GM23338 (cell line): Measurements from ENCODE around the gene BRI3BP. TPM values are rescaled to one million over a fixed set of nuclear protein-coding genes. Genes with fewer than 3 reads are reported as not detected.

Source experiments
- ATAC-seq: fragments of 200-7000 bp; cut with Tn5 transposase; 3 replicates; pipeline ENCODE4 v1.9.1; 2020
- DNase-seq: peaks from one replicate; pipeline ENCODE4 v3.0.0-alpha.2; 2015; ENCODE audit warnings: low spot score
- H2AFZ ChIP-seq: fragments of 200-600 bp; sonication (generic); 2 replicates; pipeline ENCODE4 v1.8.0; 2016; ENCODE audit warnings: antibody characterized with exemption, mild to moderate bottlenecking, moderate library complexity
- H3F3A ChIP-seq: fragments of 200-600 bp; sonication (generic); replicated peaks from 2 replicates; pipeline ENCODE4 v1.8.0; 2017; ENCODE audit warnings: antibody characterized with exemption, mixed run types, low read depth
- H3K27ac ChIP-seq: fragments of 200-600 bp; sonication (generic); 2 replicates; pipeline ENCODE4 v1.6.1; 2016; ENCODE audit warnings: low read depth
- H3K27me3 ChIP-seq: fragments of 200-600 bp; sonication (generic); 2 replicates; pipeline ENCODE4 v1.8.0; 2016; ENCODE audit warnings: mild to moderate bottlenecking, mixed run types, moderate library complexity; ENCODE audit not compliant: insufficient read depth
- H3K36me3 ChIP-seq: fragments of 200-600 bp; sonication (generic); 2 replicates; pipeline ENCODE4 v1.8.0; 2016; ENCODE audit warnings: mild to moderate bottlenecking; ENCODE audit not compliant: insufficient read depth
- H3K4me1 ChIP-seq: fragments of 200-600 bp; sonication (generic); 2 replicates; pipeline ENCODE4 v1.8.0; 2016; ENCODE audit warnings: mild to moderate bottlenecking, moderate library complexity; ENCODE audit not compliant: insufficient read depth
- H3K4me2 ChIP-seq: fragments of 200-600 bp; sonication (generic); 2 replicates; pipeline ENCODE4 v1.7.1; 2017; ENCODE audit warnings: mixed run types
- H3K4me3 ChIP-seq: fragments of 200-600 bp; sonication (generic); 2 replicates; pipeline ENCODE4 v1.6.1; 2016; ENCODE audit warnings: mixed run types
- H3K79me2 ChIP-seq: fragments of 200-600 bp; sonication (generic); replicated peaks from 2 replicates; pipeline ENCODE4 v1.8.0; 2017; ENCODE audit warnings: mild to moderate bottlenecking; ENCODE audit not compliant: insufficient read depth
- H3K9me2 ChIP-seq: fragments of 200-600 bp; sonication (generic); 2 replicates; pipeline ENCODE4 v1.8.0; 2017; ENCODE audit not compliant: insufficient read depth
- H4K20me1 ChIP-seq: fragments of 200-600 bp; sonication (generic); replicated peaks from 2 replicates; pipeline ENCODE4 v1.8.0; 2017; ENCODE audit warnings: mild to moderate bottlenecking; ENCODE audit not compliant: insufficient read depth
- H3K27ac Mint-ChIP-seq: 2 replicates; pipeline ENCODE4 v1.8.0; 2020; ENCODE audit warnings: inconsistent platforms, mild to moderate bottlenecking, moderate library complexity, mixed read lengths
- H3K27me3 Mint-ChIP-seq: 3 replicates; pipeline ENCODE4 v1.8.0; 2022; ENCODE audit warnings: low read depth, mild to moderate bottlenecking, moderate library complexity, mixed read lengths, inconsistent platforms; ENCODE audit not compliant: insufficient read depth, poor library complexity
- H3K36me3 Mint-ChIP-seq: 3 replicates; pipeline ENCODE4 v1.8.0; 2021; ENCODE audit warnings: low read depth, mild to moderate bottlenecking, inconsistent platforms, moderate library complexity, mixed read lengths
- H3K4me1 Mint-ChIP-seq: 3 replicates; pipeline ENCODE4 v1.8.0; 2020; ENCODE audit warnings: mild to moderate bottlenecking, inconsistent platforms, mixed read lengths
- H3K4me3 Mint-ChIP-seq: 3 replicates; pipeline ENCODE4 v1.8.0; 2021; ENCODE audit warnings: moderate library complexity, mild to moderate bottlenecking, inconsistent platforms, mixed read lengths
- H3K9me3 Mint-ChIP-seq: 3 replicates; pipeline ENCODE4 v1.8.0; 2020; ENCODE audit warnings: moderate library complexity, mild to moderate bottlenecking, inconsistent platforms, mixed read lengths
- EZH2 ChIP-seq: fragments of 200-600 bp; sonication (generic); IDR thresholded peaks from one replicate; pipeline ENCODE4 v1.8.0; 2017; ENCODE audit warnings: antibody characterized with exemption, mild to moderate bottlenecking, low read depth; ENCODE audit not compliant: unreplicated experiment
- EZH2phosphoT487 ChIP-seq: fragments of 200-600 bp; sonication (generic); IDR thresholded peaks from one replicate; pipeline ENCODE4 v1.8.1; 2018; ENCODE audit warnings: antibody characterized with exemption; ENCODE audit not compliant: unreplicated experiment
- JUNB ChIP-seq: IDR thresholded peaks from one replicate; pipeline ENCODE4 v1.6.1; 2016; ENCODE audit warnings: antibody characterized with exemption; ENCODE audit not compliant: unreplicated experiment
- POLR2AphosphoS5 ChIP-seq: IDR thresholded peaks from 2 replicates; pipeline ENCODE4 v1.6.1; 2016; ENCODE audit warnings: antibody characterized with exemption, low read depth
- ZNF331 ChIP-seq: fragments of 250-450 bp; sonication (Bioruptor Pico); IDR thresholded peaks from 2 replicates; pipeline ENCODE4 v1.5.0; 2020; ENCODE audit warnings: low read depth, mild to moderate bottlenecking, moderate library complexity
- polyA plus RNA-seq: library from polyadenylated mRNA; unstranded; fragments of >200 nt; fragmentation: Nextera tagmentation; extraction: Ambion mirVana; gene quantifications from 2 replicates; pipeline ENCODE4 v1.2.1, GENCODE V29; 2016
- total RNA-seq: library from RNA; depleted of rRNA; stranded (reverse); fragments of >200 nt; shearing (Covaris generic); gene quantifications from 2 replicates; pipeline ENCODE4 v1.2.3, GENCODE V29; 2014
- TF ChIP-seq, protein P1 (sequence below): fragments of 250-450 bp; sonication (Bioruptor Pico); IDR thresholded peaks from 2 replicates; pipeline ENCODE4 v1.5.0; 2020; ENCODE audit warnings: mild to moderate bottlenecking, moderate library complexity
- TF ChIP-seq, protein P2 (sequence below), 2 experiments: fragments of 200-600 bp in 1 of 2; sonication (generic) in 1 of 2; conservative IDR thresholded peaks; 2 replicates each; pipeline versions ENCODE4 v1.5.1 to v1.6.1; 2016 to 2017; ENCODE audit warnings: antibody characterized with exemption in 2 of 2, low read depth in 2 of 2, mild to moderate bottlenecking in 2 of 2, moderate library complexity in 1 of 2

The BRI3BP gene
- total and polyA plus RNA-seq, 2 experiments from 2014 or later, result 5.8 to 10.7 TPM

DNA sequence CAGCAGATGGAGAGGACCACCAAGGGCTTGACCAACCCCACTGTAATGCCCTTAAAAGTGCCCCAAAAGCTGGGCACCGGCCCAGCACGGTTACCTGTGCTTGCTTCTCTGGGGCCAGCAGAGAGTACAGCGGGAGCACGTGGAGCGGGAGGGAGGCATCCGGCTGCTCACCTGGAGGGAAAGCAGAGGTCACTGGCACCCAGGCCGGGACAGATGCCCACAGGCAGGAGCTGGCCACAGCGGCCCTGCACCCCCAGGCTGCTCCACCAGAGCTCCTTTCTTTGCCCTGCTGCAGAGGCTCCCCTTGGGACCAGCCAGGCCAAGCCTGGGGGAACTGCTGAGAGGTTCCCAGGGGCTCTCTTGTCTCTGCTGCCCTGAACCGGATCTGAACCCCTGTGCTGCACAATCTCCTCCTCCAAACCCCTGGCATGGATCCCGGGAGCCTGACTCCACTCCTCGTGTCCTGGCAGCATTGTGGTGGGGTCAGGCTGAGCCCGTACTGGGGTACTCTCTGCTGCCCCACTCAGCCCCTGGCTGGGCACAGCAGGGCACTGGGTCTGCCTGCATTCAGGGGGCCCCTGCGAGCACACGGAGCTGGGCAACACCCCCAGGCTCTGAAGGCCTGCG, 28.5 kb upstream of the BRI3BP start (continued):
- TF ChIP-seq, protein P1, sequence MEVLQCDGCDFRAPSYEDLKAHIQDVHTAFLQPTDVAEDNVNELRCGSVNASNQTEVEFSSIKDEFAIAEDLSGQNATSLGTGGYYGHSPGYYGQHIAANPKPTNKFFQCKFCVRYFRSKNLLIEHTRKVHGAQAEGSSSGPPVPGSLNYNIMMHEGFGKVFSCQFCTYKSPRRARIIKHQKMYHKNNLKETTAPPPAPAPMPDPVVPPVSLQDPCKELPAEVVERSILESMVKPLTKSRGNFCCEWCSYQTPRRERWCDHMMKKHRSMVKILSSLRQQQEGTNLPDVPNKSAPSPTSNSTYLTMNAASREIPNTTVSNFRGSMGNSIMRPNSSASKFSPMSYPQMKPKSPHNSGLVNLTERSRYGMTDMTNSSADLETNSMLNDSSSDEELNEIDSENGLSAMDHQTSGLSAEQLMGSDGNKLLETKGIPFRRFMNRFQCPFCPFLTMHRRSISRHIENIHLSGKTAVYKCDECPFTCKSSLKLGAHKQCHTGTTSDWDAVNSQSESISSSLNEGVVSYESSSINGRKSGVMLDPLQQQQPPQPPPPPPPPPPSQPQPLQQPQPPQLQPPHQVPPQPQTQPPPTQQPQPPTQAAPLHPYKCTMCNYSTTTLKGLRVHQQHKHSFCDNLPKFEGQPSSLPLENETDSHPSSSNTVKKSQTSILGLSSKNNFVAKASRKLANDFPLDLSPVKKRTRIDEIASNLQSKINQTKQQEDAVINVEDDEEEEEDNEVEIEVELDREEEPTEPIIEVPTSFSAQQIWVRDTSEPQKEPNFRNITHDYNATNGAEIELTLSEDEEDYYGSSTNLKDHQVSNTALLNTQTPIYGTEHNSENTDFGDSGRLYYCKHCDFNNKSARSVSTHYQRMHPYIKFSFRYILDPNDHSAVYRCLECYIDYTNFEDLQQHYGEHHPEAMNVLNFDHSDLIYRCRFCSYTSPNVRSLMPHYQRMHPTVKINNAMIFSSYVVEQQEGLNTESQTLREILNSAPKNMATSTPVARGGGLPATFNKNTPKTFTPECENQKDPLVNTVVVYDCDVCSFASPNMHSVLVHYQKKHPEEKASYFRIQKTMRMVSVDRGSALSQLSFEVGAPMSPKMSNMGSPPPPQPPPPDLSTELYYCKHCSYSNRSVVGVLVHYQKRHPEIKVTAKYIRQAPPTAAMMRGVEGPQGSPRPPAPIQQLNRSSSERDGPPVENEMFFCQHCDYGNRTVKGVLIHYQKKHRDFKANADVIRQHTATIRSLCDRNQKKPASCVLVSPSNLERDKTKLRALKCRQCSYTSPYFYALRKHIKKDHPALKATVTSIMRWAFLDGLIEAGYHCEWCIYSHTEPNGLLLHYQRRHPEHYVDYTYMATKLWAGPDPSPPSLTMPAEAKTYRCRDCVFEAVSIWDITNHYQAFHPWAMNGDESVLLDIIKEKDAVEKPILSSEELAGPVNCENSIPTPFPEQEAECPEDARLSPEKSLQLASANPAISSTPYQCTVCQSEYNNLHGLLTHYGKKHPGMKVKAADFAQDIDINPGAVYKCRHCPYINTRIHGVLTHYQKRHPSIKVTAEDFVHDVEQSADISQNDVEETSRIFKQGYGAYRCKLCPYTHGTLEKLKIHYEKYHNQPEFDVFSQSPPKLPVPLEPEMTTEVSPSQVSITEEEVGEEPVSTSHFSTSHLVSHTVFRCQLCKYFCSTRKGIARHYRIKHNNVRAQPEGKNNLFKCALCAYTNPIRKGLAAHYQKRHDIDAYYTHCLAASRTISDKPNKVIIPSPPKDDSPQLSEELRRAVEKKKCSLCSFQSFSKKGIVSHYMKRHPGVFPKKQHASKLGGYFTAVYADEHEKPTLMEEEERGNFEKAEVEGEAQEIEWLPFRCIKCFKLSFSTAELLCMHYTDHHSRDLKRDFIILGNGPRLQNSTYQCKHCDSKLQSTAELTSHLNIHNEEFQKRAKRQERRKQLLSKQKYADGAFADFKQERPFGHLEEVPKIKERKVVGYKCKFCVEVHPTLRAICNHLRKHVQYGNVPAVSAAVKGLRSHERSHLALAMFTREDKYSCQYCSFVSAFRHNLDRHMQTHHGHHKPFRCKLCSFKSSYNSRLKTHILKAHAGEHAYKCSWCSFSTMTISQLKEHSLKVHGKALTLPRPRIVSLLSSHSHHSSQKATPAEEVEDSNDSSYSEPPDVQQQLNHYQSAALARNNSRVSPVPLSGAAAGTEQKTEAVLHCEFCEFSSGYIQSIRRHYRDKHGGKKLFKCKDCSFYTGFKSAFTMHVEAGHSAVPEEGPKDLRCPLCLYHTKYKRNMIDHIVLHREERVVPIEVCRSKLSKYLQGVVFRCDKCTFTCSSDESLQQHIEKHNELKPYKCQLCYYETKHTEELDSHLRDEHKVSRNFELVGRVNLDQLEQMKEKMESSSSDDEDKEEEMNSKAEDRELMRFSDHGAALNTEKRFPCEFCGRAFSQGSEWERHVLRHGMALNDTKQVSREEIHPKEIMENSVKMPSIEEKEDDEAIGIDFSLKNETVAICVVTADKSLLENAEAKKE, result no peak
- no peak for TF ChIP-seq POLR2AphosphoS5

DNA sequence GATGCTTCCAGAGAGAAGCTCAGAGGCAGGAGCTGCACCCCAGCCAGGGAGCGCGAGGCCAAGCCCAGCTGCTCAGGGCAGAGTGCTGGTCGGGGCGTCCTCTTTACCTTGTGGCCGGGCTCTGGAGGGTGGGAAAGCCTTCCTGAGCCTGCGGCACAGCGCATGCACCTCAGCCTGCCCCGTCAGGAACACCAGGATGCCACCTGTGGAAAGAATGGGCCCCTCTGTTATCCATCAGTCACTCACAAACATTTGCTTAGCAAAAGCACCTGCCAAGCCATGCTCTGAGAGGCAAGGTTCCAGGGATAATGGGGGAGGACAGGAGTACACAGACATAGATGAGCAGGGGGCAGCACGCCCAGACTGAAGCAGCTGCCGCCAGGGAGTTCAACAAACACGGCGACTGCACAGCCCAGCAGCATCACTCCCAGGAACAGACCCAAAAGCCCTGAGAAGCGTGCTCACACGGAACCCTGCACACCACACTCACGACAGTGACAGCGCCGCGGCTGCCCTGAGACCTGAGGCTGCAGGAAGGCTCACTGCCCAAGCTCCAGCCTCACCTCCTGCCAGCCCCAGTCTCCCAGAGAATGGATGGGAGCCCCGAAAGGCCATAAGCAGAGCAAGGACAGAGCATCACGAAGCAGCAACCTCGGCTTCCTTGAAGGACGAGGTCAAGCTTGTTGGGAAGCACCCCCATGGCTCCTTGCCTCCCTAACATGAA, 26.3 kb upstream of the BRI3BP start:
- Histone ChIP-seq H3K27me3 (no peaks in the 10 kb centered on the region), H3K36me3 (peaks cover 10% of the 10 kb centered on the region; the same call in 1 of the 2 replicates), H3K4me2 (no peak overlapping the region), H3K4me3 (no peak overlapping the region), H3K79me2 (no peaks in the 10 kb centered on the region), H3K9me2 (no peaks in the 10 kb centered on the region), H3F3A (no peaks in the 10 kb centered on the region), H2AFZ (no peak overlapping the region), H3K4me1 (no peaks in the 10 kb centered on the region), H3K27ac (no peak overlapping the region), H4K20me1 (peaks cover 7% of the 10 kb centered on the region; the same call in 1 of the 2 replicates)
- Mint-ChIP-seq H3K4me3 (no peak overlapping the region), H3K27ac (no peak overlapping the region), H3K36me3 (peaks cover 74% of the 10 kb centered on the region), H3K4me1 (no peaks in the 10 kb centered on the region), H3K9me3 (no peaks in the 10 kb centered on the region), H3K27me3 (peaks cover 10% of the 10 kb centered on the region)
- ATAC-seq, result no peak
- no peak for DNase-seq
- TF ChIP-seq JUNB (no peak), POLR2AphosphoS5 (no peak), EZH2phosphoT487 (no peak), ZNF331 (no peak), EZH2 (no peak)
- TF ChIP-seq, protein P2, sequence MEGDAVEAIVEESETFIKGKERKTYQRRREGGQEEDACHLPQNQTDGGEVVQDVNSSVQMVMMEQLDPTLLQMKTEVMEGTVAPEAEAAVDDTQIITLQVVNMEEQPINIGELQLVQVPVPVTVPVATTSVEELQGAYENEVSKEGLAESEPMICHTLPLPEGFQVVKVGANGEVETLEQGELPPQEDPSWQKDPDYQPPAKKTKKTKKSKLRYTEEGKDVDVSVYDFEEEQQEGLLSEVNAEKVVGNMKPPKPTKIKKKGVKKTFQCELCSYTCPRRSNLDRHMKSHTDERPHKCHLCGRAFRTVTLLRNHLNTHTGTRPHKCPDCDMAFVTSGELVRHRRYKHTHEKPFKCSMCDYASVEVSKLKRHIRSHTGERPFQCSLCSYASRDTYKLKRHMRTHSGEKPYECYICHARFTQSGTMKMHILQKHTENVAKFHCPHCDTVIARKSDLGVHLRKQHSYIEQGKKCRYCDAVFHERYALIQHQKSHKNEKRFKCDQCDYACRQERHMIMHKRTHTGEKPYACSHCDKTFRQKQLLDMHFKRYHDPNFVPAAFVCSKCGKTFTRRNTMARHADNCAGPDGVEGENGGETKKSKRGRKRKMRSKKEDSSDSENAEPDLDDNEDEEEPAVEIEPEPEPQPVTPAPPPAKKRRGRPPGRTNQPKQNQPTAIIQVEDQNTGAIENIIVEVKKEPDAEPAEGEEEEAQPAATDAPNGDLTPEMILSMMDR (conservative IDR thresholded peaks at IDR 0.05; ENCODE audit: low read depth in 2 of 2), result no peak
